MCF 10A (cell line): Measurements from ENCODE around the gene CCDC81. TPM values are rescaled to one million over a fixed set of nuclear protein-coding genes. Genes with fewer than 3 reads are reported as not detected.
"Not testable (repeated sequence)": the region's sequence is repeated elsewhere in the genome, so short reads cannot be mapped to it uniquely, and the experiment has no call there.

Experiments used
- BruUV-seq: library from RNA; stranded (reverse); fragments of 400-500 nt; replicated peaks from 2 replicates; lab custom pipeline; 2021; lab: Mats Ljungman, UMichigan
- CTCF ChIA-PET: fragments of 300-600 bp; sonication (Branson Sonifier 250); formaldehyde crosslinking; extraction: SDS; loops from one replicate; lab custom pipeline; 2021; ENCODE audit warnings: antibody characterized with exemption, inconsistent platforms; lab: Yijun Ruan, JAX
- POLR2A ChIA-PET: fragments of 300-600, 350-650 bp; sonication (Branson Sonifier 250); formaldehyde crosslinking; extraction: SDS; loops from one replicate; lab custom pipeline; 2020; ENCODE audit warnings: antibody characterized with exemption, inconsistent platforms; lab: Yijun Ruan, JAX
- DNase-seq: peaks from one replicate; pipeline ENCODE4 v3.0.0-alpha.2; 2018; ENCODE audit not compliant: unreplicated experiment
- H3K27ac Mint-ChIP-seq: one replicate; pipeline ENCODE4 v1.8.0; 2022; ENCODE audit warnings: mild to moderate bottlenecking, low read depth, mixed read lengths; ENCODE audit not compliant: unreplicated experiment
- H3K27me3 Mint-ChIP-seq: one replicate; pipeline ENCODE4 v1.8.0; 2022; ENCODE audit warnings: mixed read lengths; ENCODE audit not compliant: insufficient read depth, unreplicated experiment
- H3K36me3 Mint-ChIP-seq: one replicate; pipeline ENCODE4 v1.8.0; 2022; ENCODE audit warnings: mild to moderate bottlenecking, moderate library complexity, mixed read lengths; ENCODE audit not compliant: insufficient read depth, unreplicated experiment
- H3K4me1 Mint-ChIP-seq: one replicate; pipeline ENCODE4 v1.8.0; 2022; ENCODE audit warnings: mixed read lengths; ENCODE audit not compliant: insufficient read depth, unreplicated experiment
- H3K4me3 Mint-ChIP-seq: one replicate; pipeline ENCODE4 v1.8.0; 2022; ENCODE audit warnings: mild to moderate bottlenecking, moderate library complexity, mixed read lengths; ENCODE audit not compliant: unreplicated experiment
- H3K9me3 Mint-ChIP-seq: one replicate; pipeline ENCODE4 v1.8.0; 2022; ENCODE audit warnings: mixed read lengths; ENCODE audit not compliant: unreplicated experiment
- intact Hi-C: fragments of 100-400 bp; cut with micrococcal nuclease; formaldehyde crosslinking; loops from 2 replicates; pipeline ENCODE4 v1.14.1; 2022
- total RNA-seq: library from RNA; stranded (reverse); gene quantifications from 2 replicates; pipeline ENCODE4 v1.2.3, GENCODE V29; 2022
- TF ChIP-seq, protein P1 (sequence below): fragments of 200-600 bp; IDR thresholded peaks from one replicate; pipeline ENCODE4 v1.8.0; 2022; ENCODE audit warnings: antibody characterized with exemption, mild to moderate bottlenecking; ENCODE audit not compliant: unreplicated experiment

The CCDC81 gene
- total RNA-seq, 1 experiment from 2014 or later: 1.7 TPM

DNA sequence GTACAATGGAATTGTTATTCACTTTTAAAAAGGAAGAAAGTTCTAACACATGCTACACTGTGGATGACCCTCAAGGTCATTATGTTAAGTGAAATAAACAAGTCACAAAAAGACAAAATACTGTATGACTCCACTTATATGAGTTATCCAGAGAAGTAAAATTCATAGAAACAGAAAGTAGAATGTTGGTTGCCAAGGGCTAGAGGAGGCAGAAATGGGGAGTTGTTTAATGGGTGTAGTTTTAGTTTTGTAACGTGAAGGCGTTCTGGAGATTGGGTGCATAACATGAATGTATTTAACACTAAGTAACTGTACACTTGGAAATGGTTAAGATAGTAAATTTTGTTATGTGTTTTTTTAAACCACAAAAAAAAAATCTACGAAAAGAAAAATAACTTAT, 43.8 kb downstream of the CCDC81 start:
- no peak for DNase-seq
- H3K27me3 Mint-ChIP-seq: no peaks in the 10 kb centered on the region
- BruUV-seq: no TSS peak
- ChIA-PET POLR2A (interaction anchor here (1.0 kb wide), 1 partner anchor 58 kb away, joined by 3 read pairs; no protein-coding TSS in a partner anchor), CTCF (interaction anchor here (0.6 to 7.4 kb wide), 11 partner anchors 20 to 568 kb away, joined by 3 to 81 read pairs (median 3); no protein-coding TSS in a partner anchor)
- intact Hi-C loops: loop anchor here (10.0 kb wide), 1 partner anchor 564 kb away; the partner anchor contains the start of gene CCDC83
- H3K9me3 Mint-ChIP-seq: no peaks in the 10 kb centered on the region
- H3K4me3 Mint-ChIP-seq: no peak overlapping the region
- H3K27ac Mint-ChIP-seq: no peak overlapping the region
- TF ChIP-seq, protein P1, sequence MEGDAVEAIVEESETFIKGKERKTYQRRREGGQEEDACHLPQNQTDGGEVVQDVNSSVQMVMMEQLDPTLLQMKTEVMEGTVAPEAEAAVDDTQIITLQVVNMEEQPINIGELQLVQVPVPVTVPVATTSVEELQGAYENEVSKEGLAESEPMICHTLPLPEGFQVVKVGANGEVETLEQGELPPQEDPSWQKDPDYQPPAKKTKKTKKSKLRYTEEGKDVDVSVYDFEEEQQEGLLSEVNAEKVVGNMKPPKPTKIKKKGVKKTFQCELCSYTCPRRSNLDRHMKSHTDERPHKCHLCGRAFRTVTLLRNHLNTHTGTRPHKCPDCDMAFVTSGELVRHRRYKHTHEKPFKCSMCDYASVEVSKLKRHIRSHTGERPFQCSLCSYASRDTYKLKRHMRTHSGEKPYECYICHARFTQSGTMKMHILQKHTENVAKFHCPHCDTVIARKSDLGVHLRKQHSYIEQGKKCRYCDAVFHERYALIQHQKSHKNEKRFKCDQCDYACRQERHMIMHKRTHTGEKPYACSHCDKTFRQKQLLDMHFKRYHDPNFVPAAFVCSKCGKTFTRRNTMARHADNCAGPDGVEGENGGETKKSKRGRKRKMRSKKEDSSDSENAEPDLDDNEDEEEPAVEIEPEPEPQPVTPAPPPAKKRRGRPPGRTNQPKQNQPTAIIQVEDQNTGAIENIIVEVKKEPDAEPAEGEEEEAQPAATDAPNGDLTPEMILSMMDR: no peak
- no peaks in the 10 kb centered on the region for H3K36me3 Mint-ChIP-seq
- H3K4me1 Mint-ChIP-seq: no peaks in the 10 kb centered on the region

DNA sequence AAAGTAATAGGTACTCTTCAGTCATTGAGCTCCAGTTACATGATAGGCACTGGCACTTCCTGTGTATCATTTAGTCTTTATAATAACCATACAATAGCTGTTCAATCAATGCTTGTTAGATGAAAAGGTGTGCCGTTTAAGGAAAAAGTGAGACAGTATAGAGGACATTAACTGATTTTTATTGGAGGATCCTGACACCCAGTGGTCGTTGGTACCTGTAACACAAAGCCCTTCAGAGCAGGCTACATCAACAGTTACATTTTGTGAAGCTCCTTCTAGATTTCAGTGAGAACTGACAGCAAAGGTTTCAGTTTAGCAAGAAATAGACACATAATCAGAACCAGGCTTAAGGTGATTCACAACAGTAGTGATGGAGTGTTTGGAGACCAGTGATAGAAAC, 44.2 kb downstream of the CCDC81 start:
- Mint-ChIP-seq H3K4me1 (no peaks in the 10 kb centered on the region), H3K27me3 (no peaks in the 10 kb centered on the region), H3K27ac (no peak overlapping the region), H3K4me3 (no peak overlapping the region), H3K9me3 (no peaks in the 10 kb centered on the region), H3K36me3 (no peaks in the 10 kb centered on the region)
- TF ChIP-seq, protein P1: peak; percentile 10
- no TSS peak for BruUV-seq
- DNase-seq: peak; percentile 30
- POLR2A ChIA-PET: interaction anchor here (1.0 kb wide), 1 partner anchor 58 kb away, joined by 3 read pairs; no protein-coding TSS in a partner anchor
- CTCF ChIA-PET: interaction anchor here (0.5 to 7.4 kb wide), 14 partner anchors 20 to 631 kb away, joined by 3 to 81 read pairs (median 3); no protein-coding TSS in a partner anchor
- intact Hi-C loops: loop anchor here (10.0 kb wide), 1 partner anchor 564 kb away; the partner anchor contains the start of gene CCDC83

DNA sequence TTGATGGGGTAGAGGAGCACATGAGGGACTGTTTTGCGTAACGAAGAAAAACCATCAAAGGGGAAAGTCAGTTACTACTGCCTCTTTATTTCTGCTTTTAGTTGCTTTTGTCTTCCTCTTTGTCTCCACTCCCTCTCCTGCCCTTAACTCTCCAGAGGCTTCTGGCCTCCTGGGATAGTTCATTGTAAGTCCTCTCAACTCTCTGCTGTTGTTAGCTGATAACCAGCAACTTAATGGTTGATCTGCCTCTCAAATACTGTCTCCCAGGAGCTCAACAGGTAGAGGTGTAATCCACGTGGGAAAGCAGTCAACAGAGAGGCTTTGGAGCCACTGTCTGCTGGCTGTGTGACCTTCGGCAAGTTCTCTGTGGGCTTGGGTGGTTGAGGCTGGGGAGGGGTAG, 47.3 kb downstream of the CCDC81 start:
- ChIA-PET CTCF (interaction anchor here (7.4 kb wide), 1 partner anchor 60 kb away, joined by 81 read pairs; no protein-coding TSS in a partner anchor), POLR2A (no interaction called here)
- no peaks in the 10 kb centered on the region for H3K36me3 Mint-ChIP-seq
- H3K27ac Mint-ChIP-seq: no peak overlapping the region
- no peak overlapping the region for H3K4me3 Mint-ChIP-seq
- H3K27me3 Mint-ChIP-seq: no peaks in the 10 kb centered on the region
- no TSS peak for BruUV-seq
- TF ChIP-seq, protein P1: no peak
- H3K9me3 Mint-ChIP-seq: no peaks in the 10 kb centered on the region
- DNase-seq: no peak
- intact Hi-C loops: loop anchor here (1.0 kb wide), 1 partner anchor 16 kb away; no protein-coding TSS in a partner anchor
- no peaks in the 10 kb centered on the region for H3K4me1 Mint-ChIP-seq

DNA sequence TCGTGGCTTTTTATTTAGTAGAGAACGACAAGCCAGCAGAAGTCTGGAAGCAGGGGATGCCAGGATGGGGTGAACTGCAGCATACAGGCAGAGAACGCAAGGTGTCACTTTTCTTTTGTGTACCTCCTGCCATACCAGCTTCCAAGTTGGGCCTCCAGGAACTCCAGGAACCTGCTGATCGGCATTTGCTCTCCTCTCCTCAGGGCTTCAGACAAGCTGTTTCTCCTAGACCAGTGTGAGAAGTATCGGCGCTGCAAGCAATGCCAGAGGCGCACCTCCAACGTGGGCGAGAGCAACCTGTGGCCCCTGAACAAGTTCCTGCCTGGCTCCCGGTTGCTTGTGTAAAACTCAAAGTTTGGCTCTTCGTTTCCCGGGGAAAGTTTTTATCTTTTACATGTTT, 47.7 kb downstream of the CCDC81 start:
- Mint-ChIP-seq H3K27ac (no peak overlapping the region), H3K4me1 (no peaks in the 10 kb centered on the region), H3K9me3 (no peaks in the 10 kb centered on the region), H3K36me3 (no peaks in the 10 kb centered on the region), H3K4me3 (no peak overlapping the region), H3K27me3 (no peaks in the 10 kb centered on the region)
- BruUV-seq: no TSS peak
- ChIA-PET POLR2A (no interaction called here), CTCF (interaction anchor here (0.6 to 7.4 kb wide), 2 partner anchors 30 to 60 kb away, joined by 5 to 81 read pairs; no protein-coding TSS in a partner anchor)
- DNase-seq: no peak
- intact Hi-C loops: no loop called here
- TF ChIP-seq, protein P1: no peak

DNA sequence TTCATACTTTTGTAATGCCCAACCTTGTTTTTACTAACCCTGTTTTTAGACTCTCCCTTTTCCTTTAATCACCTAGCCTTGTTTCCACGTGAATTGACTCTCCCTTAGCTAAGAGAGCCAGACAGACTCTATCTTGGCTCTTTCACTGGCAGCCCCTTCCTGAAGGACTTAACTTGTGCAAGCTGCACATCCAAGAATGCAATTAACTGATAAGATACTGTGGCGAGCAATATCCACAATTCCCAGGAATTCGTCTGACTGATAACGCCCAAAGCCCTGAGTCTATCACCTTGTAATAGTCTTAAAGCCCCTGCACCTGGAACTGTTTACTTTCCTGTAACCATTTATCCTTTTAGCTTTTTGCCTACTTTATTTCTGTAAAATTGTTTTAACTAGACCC, 48.8 kb downstream of the CCDC81 start:
- H3K36me3 Mint-ChIP-seq, H3K4me3 Mint-ChIP-seq, intact Hi-C loops, H3K4me1 Mint-ChIP-seq, H3K9me3 Mint-ChIP-seq, H3K27ac Mint-ChIP-seq, BruUV-seq, DNase-seq, H3K27me3 Mint-ChIP-seq: not testable (repeated sequence)
- CTCF ChIA-PET: interaction anchor here (7.4 kb wide), 1 partner anchor 61 kb away, joined by 81 read pairs; no protein-coding TSS in a partner anchor
- POLR2A ChIA-PET: interaction anchor here (0.7 kb wide), 1 partner anchor 532 kb away, joined by 4 read pairs; no protein-coding TSS in a partner anchor
